Measurements from ENCODE around the gene TBXAS1. TPM values are rescaled to one million over a fixed set of nuclear protein-coding genes. Genes with fewer than 3 reads are reported as not detected.
A peak's percentile ranks its signal among the peaks of the same experiment; 100 is the strongest.

The TBXAS1 gene
- total and polyA plus RNA-seq, 5 experiments from 2014 or later = 0.41 to 2.7 (median 1.1) TPM

DNA sequence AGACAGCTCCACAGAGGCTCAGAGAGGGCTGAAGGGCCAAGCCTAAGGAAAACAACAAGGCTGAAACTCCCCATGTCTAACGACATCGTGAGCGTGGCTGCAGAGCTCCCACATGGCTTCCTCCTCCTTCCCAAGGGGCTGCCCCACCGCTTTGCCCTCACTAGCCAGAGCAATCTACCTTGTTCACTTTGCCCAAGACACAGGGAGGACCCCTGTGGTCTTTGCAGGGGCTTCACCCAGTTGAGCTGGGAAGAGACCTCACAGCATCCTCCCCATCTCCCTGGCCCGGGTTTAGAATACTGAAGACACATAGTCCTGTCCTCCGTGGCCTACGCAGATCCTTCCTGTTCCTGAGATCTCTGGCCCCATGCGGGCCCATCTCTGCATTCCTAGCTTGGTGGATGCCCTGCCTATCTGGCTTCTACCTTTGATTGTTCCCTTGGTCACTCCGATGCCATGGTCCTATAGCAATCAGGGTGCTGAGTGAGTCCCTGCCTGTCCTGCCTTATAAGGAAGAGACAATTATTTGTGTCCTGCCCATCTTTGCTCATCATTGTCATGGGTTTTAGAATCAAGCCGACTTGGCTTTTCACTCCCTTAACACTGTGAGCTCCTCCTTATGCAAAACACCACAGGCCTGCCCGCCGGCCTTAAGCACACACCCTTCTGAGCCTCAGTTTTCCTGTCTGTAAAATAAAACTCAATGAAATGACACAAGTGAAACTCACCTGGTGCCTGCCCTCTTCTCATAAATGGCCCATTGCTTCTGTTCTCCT is 160.5 kb downstream of the TBXAS1 start:
- Mint-ChIP-seq H3K4me1 (peaks cover 0 to 2% (median 0%) of the 10 kb centered on the region in 4 donors), H3K9me3 (no peaks in the 10 kb centered on the region), H3K36me3 (no peaks in the 10 kb centered on the region), H3K27me3 (no peaks in the 10 kb centered on the region), H3K27ac (peak overlapping the region in 1 of 10 donors; percentile 59), H3K4me3 (no peak overlapping the region)
- ATAC-seq = no peak
- POLR2A ChIA-PET = no interaction called here
- no peak for DNase-seq

DNA sequence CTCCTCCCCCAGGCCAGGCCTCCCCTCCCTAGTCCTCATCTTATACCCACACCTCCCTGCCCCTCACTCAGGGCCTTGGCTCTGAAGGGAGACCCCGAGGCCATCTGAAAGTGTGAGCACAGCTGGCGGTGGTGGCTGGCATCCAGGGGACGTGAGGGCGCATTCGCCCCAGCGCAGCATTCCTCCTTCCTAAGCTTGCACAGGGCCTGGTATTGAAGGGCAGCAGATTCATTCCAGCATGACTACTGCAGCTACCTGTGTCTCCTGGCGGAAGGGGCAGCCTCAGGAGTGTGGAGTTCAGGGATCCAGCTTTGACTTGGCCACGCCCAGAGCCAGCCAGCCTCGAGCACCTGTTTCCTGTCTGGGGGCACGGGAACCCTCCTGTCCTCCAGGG is 161.1 kb downstream of the TBXAS1 start:
- Mint-ChIP-seq H3K4me3 (no peak overlapping the region), H3K36me3 (no peaks in the 10 kb centered on the region), H3K27ac (no peak overlapping the region), H3K4me1 (peaks cover 0 to 2% (median 0%) of the 10 kb centered on the region in 4 donors), H3K9me3 (no peaks in the 10 kb centered on the region), H3K27me3 (no peaks in the 10 kb centered on the region)
- POLR2A ChIA-PET = no interaction called here
- ATAC-seq (no peak), DNase-seq (no peak)

- H3K27me3 Mint-ChIP-seq = no peaks in the 10 kb centered on the region
- no peaks in the 10 kb centered on the region for H3K9me3 Mint-ChIP-seq
- no peaks in the 10 kb centered on the region for H3K36me3 Mint-ChIP-seq
- H3K4me3 Mint-ChIP-seq = no peak overlapping the region
- ATAC-seq (no peak), DNase-seq (no peak)
- H3K27ac Mint-ChIP-seq = no peak overlapping the region
- POLR2A ChIA-PET = no interaction called here
- H3K4me1 Mint-ChIP-seq = peaks cover 0 to 2% (median 0%) of the 10 kb centered on the region in 4 donors
These were observed 161.7 kb downstream of the TBXAS1 start for GRCh38 chr7:139990571-139991268.

- Mint-ChIP-seq H3K27me3 (no peaks in the 10 kb centered on the region), H3K36me3 (no peaks in the 10 kb centered on the region), H3K4me1 (peaks cover 0 to 2% (median 0%) of the 10 kb centered on the region in 4 donors), H3K4me3 (no peak overlapping the region), H3K27ac (no peak overlapping the region), H3K9me3 (no peaks in the 10 kb centered on the region)
- POLR2A ChIA-PET = no interaction called here
- ATAC-seq = no peak
- DNase-seq = no peak
These were observed 162.2 kb downstream of the TBXAS1 start for GRCh38 chr7:139991269-139991666.

GRCh38 chr7:139991911-139992310 is 162.8 kb downstream of the TBXAS1 start:
- peaks cover 0 to 2% (median 0%) of the 10 kb centered on the region in 4 donors for H3K4me1 Mint-ChIP-seq
- H3K9me3 Mint-ChIP-seq = no peaks in the 10 kb centered on the region
- POLR2A ChIA-PET = no interaction called here
- ATAC-seq (no peak), DNase-seq (no peak)
- no peak overlapping the region for H3K27ac Mint-ChIP-seq
- H3K27me3 Mint-ChIP-seq = no peaks in the 10 kb centered on the region
- H3K4me3 Mint-ChIP-seq = no peak overlapping the region
- no peaks in the 10 kb centered on the region for H3K36me3 Mint-ChIP-seq

DNA sequence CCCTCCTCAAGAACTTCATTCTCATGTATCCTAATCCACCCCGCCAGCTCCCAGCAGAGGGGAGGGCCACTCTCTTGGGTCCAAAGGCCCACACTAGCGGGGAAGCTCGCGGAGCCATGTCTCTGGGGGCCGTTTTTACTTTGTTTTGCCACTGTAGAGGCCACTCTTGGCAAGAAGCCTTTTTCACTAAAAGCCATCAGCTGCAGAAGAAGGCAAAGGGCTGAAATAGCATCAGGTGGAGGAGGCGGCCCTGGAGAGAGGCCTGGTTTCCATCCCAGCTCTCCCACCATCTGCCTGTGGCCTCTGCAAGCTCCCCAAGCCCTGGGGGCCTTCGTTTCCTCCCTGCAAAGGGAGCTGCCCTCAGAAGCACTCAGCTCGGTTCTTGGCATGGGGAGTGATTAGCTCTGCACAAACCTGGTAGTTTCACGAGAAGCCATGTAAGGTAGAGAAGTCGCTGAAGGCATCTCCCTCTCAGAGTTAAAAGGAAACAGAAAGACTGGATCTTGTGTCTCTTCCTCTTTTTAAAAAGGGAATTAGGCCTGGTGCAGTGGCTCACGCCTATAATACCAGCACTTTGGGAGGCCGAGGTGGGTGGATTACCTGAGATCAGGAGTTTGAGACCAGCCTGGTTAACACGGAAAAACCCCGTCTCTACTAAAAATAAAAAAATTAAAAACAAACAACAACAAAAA is 163.4 kb downstream of the TBXAS1 start:
- Mint-ChIP-seq H3K9me3 (no peaks in the 10 kb centered on the region), H3K4me3 (no peak overlapping the region), H3K36me3 (no peaks in the 10 kb centered on the region), H3K27ac (no peak overlapping the region), H3K4me1 (peaks cover 0 to 2% (median 0%) of the 10 kb centered on the region in 4 donors), H3K27me3 (no peaks in the 10 kb centered on the region)
- DNase-seq = no peak
- POLR2A ChIA-PET = no interaction called here
- ATAC-seq = no peak

DNA sequence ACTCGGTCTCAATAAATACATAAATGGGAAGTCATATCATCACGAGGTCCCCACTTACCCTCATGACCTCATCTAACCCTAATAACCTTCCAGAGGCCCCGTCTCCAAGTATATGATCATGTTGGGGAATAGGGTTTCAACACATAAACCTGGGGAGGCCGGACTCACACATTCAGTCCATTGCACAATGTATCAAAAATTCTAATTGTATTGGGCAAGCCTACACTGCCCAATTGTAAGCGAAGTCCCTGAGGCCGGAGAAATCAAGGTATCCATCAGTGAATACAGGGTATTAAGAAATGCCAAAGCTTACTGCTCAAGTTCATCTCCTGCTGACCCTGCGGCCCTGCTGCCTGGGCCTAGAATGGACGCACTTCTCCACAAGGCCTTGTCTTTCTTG is 164.1 kb downstream of the TBXAS1 start:
- Mint-ChIP-seq H3K27ac (no peak overlapping the region), H3K4me1 (peaks cover 0 to 2% (median 0%) of the 10 kb centered on the region in 4 donors), H3K27me3 (no peaks in the 10 kb centered on the region), H3K9me3 (no peaks in the 10 kb centered on the region), H3K4me3 (no peak overlapping the region), H3K36me3 (no peaks in the 10 kb centered on the region)
- DNase-seq = no peak
- no peak for ATAC-seq
- POLR2A ChIA-PET = no interaction called here

GRCh38 chr7:139993592-139993991 is 164.5 kb downstream of the TBXAS1 start:
- Mint-ChIP-seq H3K4me3 (no peak overlapping the region), H3K27ac (no peak overlapping the region), H3K4me1 (no peaks in the 10 kb centered on the region), H3K9me3 (no peaks in the 10 kb centered on the region), H3K36me3 (no peaks in the 10 kb centered on the region), H3K27me3 (no peaks in the 10 kb centered on the region)
- POLR2A ChIA-PET = interaction anchor here (0.7 kb wide), 1 partner anchor 33 kb away, joined by 8 read pairs; no protein-coding TSS in a partner anchor
- DNase-seq = no peak
- ATAC-seq = no peak

DNA sequence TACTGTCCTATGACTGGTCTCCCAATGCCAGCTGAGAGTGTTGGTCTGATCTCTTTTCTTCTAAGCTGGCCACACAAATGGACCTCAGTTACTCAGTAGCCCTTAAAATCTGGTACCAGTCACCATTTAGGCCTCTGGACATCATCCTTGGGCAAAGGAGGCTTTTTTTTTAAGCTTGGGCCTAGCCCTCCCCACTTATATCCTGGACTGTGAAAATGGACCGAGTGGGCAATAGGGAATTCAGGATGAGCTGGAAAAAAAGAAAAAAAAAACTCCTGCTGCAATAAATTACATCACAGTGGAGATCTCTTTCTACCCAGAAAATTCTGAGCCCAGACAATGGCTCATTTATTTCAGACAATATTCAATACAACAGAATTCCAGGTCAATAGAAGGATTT is 165.3 kb downstream of the TBXAS1 start:
- H3K36me3 Mint-ChIP-seq = no peaks in the 10 kb centered on the region
- no peaks in the 10 kb centered on the region for H3K27me3 Mint-ChIP-seq
- no peaks in the 10 kb centered on the region for H3K9me3 Mint-ChIP-seq
- POLR2A ChIA-PET = interaction anchor here (0.7 kb wide), 1 partner anchor 32 kb away, joined by 8 read pairs; no protein-coding TSS in a partner anchor
- DNase-seq (no peak), ATAC-seq (no peak)
- H3K4me1 Mint-ChIP-seq = no peaks in the 10 kb centered on the region
- H3K4me3 Mint-ChIP-seq = no peak overlapping the region
- peak overlapping the region in 1 of 10 donors; percentile 54 for H3K27ac Mint-ChIP-seq

- DNase-seq = no peak
- Mint-ChIP-seq H3K4me3 (no peak overlapping the region), H3K27me3 (no peaks in the 10 kb centered on the region), H3K36me3 (no peaks in the 10 kb centered on the region), H3K4me1 (no peaks in the 10 kb centered on the region), H3K27ac (no peak overlapping the region), H3K9me3 (no peaks in the 10 kb centered on the region)
- no peak for ATAC-seq
- POLR2A ChIA-PET = no interaction called here
These were observed 166.2 kb downstream of the TBXAS1 start for GRCh38 chr7:139995017-139995915.

GRCh38 chr7:139998572-139998971 is 169.5 kb downstream of the TBXAS1 start:
- DNase-seq (no peak), ATAC-seq (no peak)
- Mint-ChIP-seq H3K4me1 (no peaks in the 10 kb centered on the region), H3K9me3 (no peaks in the 10 kb centered on the region), H3K27ac (no peak overlapping the region), H3K4me3 (no peak overlapping the region), H3K36me3 (no peaks in the 10 kb centered on the region), H3K27me3 (no peaks in the 10 kb centered on the region)
- POLR2A ChIA-PET = interaction anchor here (0.6 kb wide), 1 partner anchor 217 kb away, joined by 3 read pairs; no protein-coding TSS in a partner anchor

GRCh38 chr7:139999516-139999915 is 170.5 kb downstream of the TBXAS1 start:
- no peaks in the 10 kb centered on the region for H3K9me3 Mint-ChIP-seq
- H3K4me3 Mint-ChIP-seq = no peak overlapping the region
- POLR2A ChIA-PET = no interaction called here
- ATAC-seq (no peak), DNase-seq (no peak)
- no peaks in the 10 kb centered on the region for H3K27me3 Mint-ChIP-seq
- H3K4me1 Mint-ChIP-seq = no peaks in the 10 kb centered on the region
- H3K27ac Mint-ChIP-seq = no peak overlapping the region
- no peaks in the 10 kb centered on the region for H3K36me3 Mint-ChIP-seq
